A549 (cell line): Measurements from ENCODE around the gene CASK. TPM values are rescaled to one million over a fixed set of nuclear protein-coding genes. Genes with fewer than 3 reads are reported as not detected.

Experiments
- ATAC-seq, 2 experiments: fragments of 200-7000 bp in 1 of 2; fragments of >200 bp in 1 of 2; cut with Nextera tagmentation in 1 of 2; cut with Tn5 transposase in 1 of 2; 3 replicates each; pipeline versions ENCODE4 v1.8.0 to v1.9.1; 2018 to 2020; ENCODE audit warnings: mild to moderate bottlenecking in 1 of 2, moderate library complexity in 1 of 2
- CTCF ChIA-PET: fragments of 300-600 bp; sonication (Branson Sonifier 250); formaldehyde crosslinking; extraction: SDS; loops from one replicate; lab custom pipeline; 2021; ENCODE audit warnings: antibody characterized with exemption, inconsistent platforms; lab: Yijun Ruan, JAX
- POLR2A ChIA-PET: fragments of 350-600 bp; formaldehyde crosslinking; extraction: SDS; loops from one replicate; lab custom pipeline; 2021; ENCODE audit warnings: antibody characterized with exemption, inconsistent platforms; lab: Yijun Ruan, JAX
- DNase-seq, 2 experiments: peaks; one replicate each; pipeline versions ENCODE4 v3.0.0 to v3.0.0-alpha.2; 2011 to 2016; ENCODE audit warnings: low read depth in 1 of 2, low spot score in 1 of 2
- FAIRE-seq: peaks from 2 replicates; lab custom pipeline; 2011; peaks lifted over from hg19 to GRCh38; lab: Jason Lieb, UNC
- H3K27ac ChIP-seq, 2 experiments: fragments of >200 bp; sonication (Bioruptor Twin); formaldehyde crosslinking; 3 replicates each; pipeline ENCODE4 v1.5.1; 2016 to 2017
- H3K4me1 ChIP-seq: fragments of >200 bp; sonication (Bioruptor Twin); formaldehyde crosslinking; 3 replicates; pipeline ENCODE4 v1.6.1; 2016
- H3K4me2 ChIP-seq: fragments of >200 bp; sonication (Bioruptor Twin); formaldehyde crosslinking; 3 replicates; pipeline ENCODE4 v1.6.1; 2016
- H3K4me3 ChIP-seq: fragments of >200 bp; sonication (Bioruptor Twin); formaldehyde crosslinking; 3 replicates; pipeline ENCODE4 v1.5.1; 2016
- H3K9me3 ChIP-seq: fragments of >200 bp; sonication (Bioruptor Twin); formaldehyde crosslinking; 3 replicates; pipeline ENCODE4 v1.6.1; 2016
- CBX2 ChIP-seq: fragments of 200-600 bp; sonication (generic); IDR thresholded peaks from 2 replicates; pipeline ENCODE4 v1.6.1; 2016; ENCODE audit warnings: low read depth, mild to moderate bottlenecking, borderline replicate concordance
- CBX8 ChIP-seq: fragments of 200-600 bp; sonication (generic); IDR thresholded peaks from 2 replicates; pipeline ENCODE4 v1.6.1; 2016
- CHD2 ChIP-seq: fragments of 150-350 bp; IDR thresholded peaks from 2 replicates; pipeline ENCODE4 v1.6.1; 2014; ENCODE audit warnings: low read length; ENCODE audit not compliant: partially characterized antibody
- CHD4 ChIP-seq: fragments of 200-600 bp; sonication (generic); IDR thresholded peaks from 2 replicates; pipeline ENCODE4 v1.6.1; 2016; ENCODE audit warnings: antibody characterized with exemption, mild to moderate bottlenecking, borderline replicate concordance
- EHMT2 ChIP-seq: fragments of 200-600 bp; sonication (generic); IDR thresholded peaks from 2 replicates; pipeline ENCODE4 v1.6.1; 2016; ENCODE audit warnings: antibody characterized with exemption, low read depth, mild to moderate bottlenecking, moderate library complexity
- EP300 ChIP-seq, 2 experiments: fragments of >200 bp; sonication (Bioruptor Twin); formaldehyde crosslinking; IDR thresholded peaks; 2 replicates in 1 of 2; 3 replicates in 1 of 2; pipeline ENCODE4 v1.6.1; 2016 to 2017
- FOSB ChIP-seq: fragments of 250-450 bp; sonication (Bioruptor Pico); IDR thresholded peaks from 2 replicates; pipeline ENCODE4 v1.5.0; 2020; ENCODE audit warnings: mild to moderate bottlenecking, moderate library complexity
- FOSL2 ChIP-seq, 2 experiments: fragments of 450-650 bp in 1 of 2; fragments of >200 bp in 1 of 2; sonication (Bioruptor Twin) in 1 of 2; formaldehyde crosslinking; IDR thresholded peaks; 2 replicates each; pipeline versions ENCODE4 v1.5.0 to v1.6.1; 2016 to 2020; ENCODE audit warnings: mild to moderate bottlenecking in 1 of 2, moderate library complexity in 1 of 2
- GATA3 ChIP-seq: IDR thresholded peaks from 2 replicates; pipeline ENCODE4 v1.6.1; 2012; ENCODE audit warnings: borderline replicate concordance
- HDAC2 ChIP-seq: fragments of 200-600 bp; sonication (generic); IDR thresholded peaks from 2 replicates; pipeline ENCODE4 v1.6.1; 2016
- HOXA7 ChIP-seq: fragments of 250-450 bp; sonication (Bioruptor Pico); IDR thresholded peaks from 2 replicates; pipeline ENCODE4 v1.5.0; 2020; ENCODE audit warnings: mild to moderate bottlenecking, moderate library complexity
- HOXB13 ChIP-seq: fragments of 250-450 bp; sonication (Bioruptor Pico); IDR thresholded peaks from 2 replicates; pipeline ENCODE4 v1.5.0; 2020; ENCODE audit warnings: low read depth, mild to moderate bottlenecking, moderate library complexity
- JUNB ChIP-seq: fragments of >200 bp; sonication (Bioruptor Twin); formaldehyde crosslinking; IDR thresholded peaks from 2 replicates; pipeline ENCODE4 v1.6.1; 2016
- MAFK ChIP-seq: fragments of 450-650 bp; IDR thresholded peaks from 2 replicates; pipeline ENCODE4 v1.6.1; 2014; ENCODE audit not compliant: partially characterized antibody
- MAZ ChIP-seq: fragments of 150-350 bp; IDR thresholded peaks from 2 replicates; pipeline ENCODE4 v1.6.1; 2014; ENCODE audit warnings: antibody characterized with exemption, low read depth, low read length, borderline replicate concordance
- NFE2L2 ChIP-seq: fragments of 150-350 bp; conservative IDR thresholded peaks from 2 replicates; pipeline ENCODE4 v1.6.1; 2014; ENCODE audit warnings: low read length
- NPAS2 ChIP-seq: fragments of 250-450 bp; sonication (Bioruptor Pico); IDR thresholded peaks from 2 replicates; pipeline ENCODE4 v1.8.0; 2022; ENCODE audit warnings: mild to moderate bottlenecking, moderate library complexity, borderline replicate concordance
- NR3C1 ChIP-seq: fragments of >200 bp; sonication (Bioruptor Twin); formaldehyde crosslinking; IDR thresholded peaks from 3 replicates; pipeline ENCODE4 v1.6.1; 2017
- PHF8 ChIP-seq: fragments of 200-600 bp; sonication (generic); IDR thresholded peaks from 2 replicates; pipeline ENCODE4 v1.6.1; 2016; ENCODE audit warnings: low read depth, mild to moderate bottlenecking, antibody characterized with exemption, moderate library complexity, borderline replicate concordance
- POLR2A ChIP-seq: IDR thresholded peaks from 2 replicates; pipeline ENCODE4 v1.6.1; 2012; ENCODE audit warnings: mild to moderate bottlenecking, low read length
- RAD21 ChIP-seq, 2 experiments: fragments of >200 bp in 1 of 2; sonication (Bioruptor Twin) in 1 of 2; formaldehyde crosslinking in 1 of 2; IDR thresholded peaks in 1 of 2; conservative IDR thresholded peaks in 1 of 2; 2 replicates in 1 of 2; 3 replicates in 1 of 2; pipeline ENCODE4 v1.6.1; 2012 to 2018; ENCODE audit warnings: inconsistent platforms in 1 of 2
- RNF2 ChIP-seq: fragments of 200-600 bp; sonication (generic); IDR thresholded peaks from 2 replicates; pipeline ENCODE4 v1.6.1; 2016; ENCODE audit warnings: low read depth, mild to moderate bottlenecking, antibody characterized with exemption, moderate library complexity, borderline replicate concordance
- SREBF2 ChIP-seq: fragments of 450-650 bp; IDR thresholded peaks from 2 replicates; pipeline ENCODE4 v1.6.1; 2014; ENCODE audit warnings: mild to moderate bottlenecking, moderate library complexity
- ZFP36 ChIP-seq: fragments of 450-650 bp; IDR thresholded peaks from 2 replicates; pipeline ENCODE4 v1.6.1; 2014; ENCODE audit warnings: borderline replicate concordance; ENCODE audit not compliant: partially characterized antibody
- ZSCAN20 ChIP-seq: fragments of 250-450 bp; sonication (Bioruptor Pico); IDR thresholded peaks from 2 replicates; pipeline ENCODE4 v1.8.0; 2022; ENCODE audit warnings: mild to moderate bottlenecking, moderate library complexity
- WGBS: methylation state at CpG from one replicate; pipeline ENCODE4 v1.1.6; 2017; ENCODE audit errors: missing lambda C conversion rate; 5-methylcytosine and 5-hydroxymethylcytosine counted together
- polyA plus RNA-seq, 4 experiments: library from polyadenylated mRNA; depleted of rRNA in 3 of 4; stranded (reverse); fragments of >200 nt; fragmentation: RNase III in 1 of 4; extraction: RNeasy Plus Mini Kit Qiagen cat#74134 plus additional on column Dnase treatment in 1 of 4; gene quantifications; 2 replicates in 3 of 4; 3 replicates in 1 of 4; pipeline ENCODE4 v1.2.3, GENCODE V29; 2011 to 2017
- TF ChIP-seq, protein P1 (sequence below): fragments of >200 bp; sonication (Bioruptor Twin); formaldehyde crosslinking; IDR thresholded peaks from 2 replicates; pipeline ENCODE4 v1.6.1; 2016
- TF ChIP-seq, protein P2 (sequence below): fragments of >200 bp; sonication (Bioruptor Twin); formaldehyde crosslinking; IDR thresholded peaks from 3 replicates; pipeline ENCODE4 v1.5.1; 2016
- TF ChIP-seq, protein P3 (sequence below): fragments of 200-600 bp; sonication (generic); IDR thresholded peaks from 2 replicates; pipeline ENCODE4 v1.6.1; 2016; ENCODE audit warnings: antibody characterized with exemption, mild to moderate bottlenecking, moderate library complexity
- TF ChIP-seq, protein P4 (sequence below): fragments of >200 bp; sonication (Bioruptor Twin); formaldehyde crosslinking; IDR thresholded peaks from 3 replicates; pipeline ENCODE4 v1.6.1; 2016
- TF ChIP-seq, protein P5 (sequence below): IDR thresholded peaks from 2 replicates; pipeline ENCODE4 v1.6.1; 2012

The CASK gene
- polyA plus RNA-seq, 2 of the 4 experiments (the other 2 are of a cell fraction): 23.3 to 57.6 TPM

DNA sequence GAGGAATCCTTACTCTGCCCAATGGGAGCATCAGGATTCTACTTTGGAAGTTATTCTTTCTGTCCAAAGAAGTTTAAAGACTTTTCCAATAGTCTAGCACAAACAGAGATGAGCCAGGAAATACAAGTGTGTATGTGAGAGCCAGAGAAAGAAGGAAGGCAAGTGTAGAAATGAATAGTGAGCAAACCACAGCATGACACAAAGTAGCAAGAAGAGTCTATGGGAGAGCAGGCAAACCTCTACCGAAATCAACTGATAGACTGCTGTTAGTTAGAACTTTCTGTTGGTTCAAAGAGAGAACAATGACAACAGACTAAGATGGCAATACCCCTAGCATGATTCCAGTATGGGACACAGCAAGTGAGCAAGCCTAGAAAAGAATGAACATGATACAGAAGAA, 250.7 kb downstream of the CASK start:
- POLR2A ChIA-PET: no interaction called here
- WGBS: 90% methylated on average over 1 of the region's 1 CpG
- CTCF ChIA-PET: no interaction called here
- no peak overlapping the region for H3K4me2 ChIP-seq
- H3K9me3 ChIP-seq: no peaks in the 10 kb centered on the region
- no peak for FAIRE-seq
- no peak for ATAC-seq
- no peak overlapping the region for H3K27ac ChIP-seq
- no peak overlapping the region for H3K4me3 ChIP-seq
- H3K4me1 ChIP-seq: 0 out of 3 replicates have a peak, but pooled peaks cover 4% of the 10 kb centered on the region
- DNase-seq: no peak
- TF ChIP-seq FOSB (CRISPR knock-in tag): no peak
- TF ChIP-seq ZFP36: no peak
- TF ChIP-seq CBX8: no peak
- TF ChIP-seq, protein P1, sequence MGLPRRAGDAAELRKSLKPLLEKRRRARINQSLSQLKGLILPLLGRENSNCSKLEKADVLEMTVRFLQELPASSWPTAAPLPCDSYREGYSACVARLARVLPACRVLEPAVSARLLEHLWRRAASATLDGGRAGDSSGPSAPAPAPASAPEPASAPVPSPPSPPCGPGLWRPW: no peak
- TF ChIP-seq RNF2: no peak
- no peak for TF ChIP-seq CHD2
- no peak for TF ChIP-seq NPAS2 (CRISPR knock-in tag)
- TF ChIP-seq POLR2A: no peak
- TF ChIP-seq, protein P2, sequence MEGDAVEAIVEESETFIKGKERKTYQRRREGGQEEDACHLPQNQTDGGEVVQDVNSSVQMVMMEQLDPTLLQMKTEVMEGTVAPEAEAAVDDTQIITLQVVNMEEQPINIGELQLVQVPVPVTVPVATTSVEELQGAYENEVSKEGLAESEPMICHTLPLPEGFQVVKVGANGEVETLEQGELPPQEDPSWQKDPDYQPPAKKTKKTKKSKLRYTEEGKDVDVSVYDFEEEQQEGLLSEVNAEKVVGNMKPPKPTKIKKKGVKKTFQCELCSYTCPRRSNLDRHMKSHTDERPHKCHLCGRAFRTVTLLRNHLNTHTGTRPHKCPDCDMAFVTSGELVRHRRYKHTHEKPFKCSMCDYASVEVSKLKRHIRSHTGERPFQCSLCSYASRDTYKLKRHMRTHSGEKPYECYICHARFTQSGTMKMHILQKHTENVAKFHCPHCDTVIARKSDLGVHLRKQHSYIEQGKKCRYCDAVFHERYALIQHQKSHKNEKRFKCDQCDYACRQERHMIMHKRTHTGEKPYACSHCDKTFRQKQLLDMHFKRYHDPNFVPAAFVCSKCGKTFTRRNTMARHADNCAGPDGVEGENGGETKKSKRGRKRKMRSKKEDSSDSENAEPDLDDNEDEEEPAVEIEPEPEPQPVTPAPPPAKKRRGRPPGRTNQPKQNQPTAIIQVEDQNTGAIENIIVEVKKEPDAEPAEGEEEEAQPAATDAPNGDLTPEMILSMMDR: no peak
- TF ChIP-seq RAD21 (conservative IDR thresholded peaks at IDR 0.05 in 1 of 2, IDR thresholded peaks at IDR 0.05 in 1 of 2): no peak
- TF ChIP-seq HOXA7 (CRISPR knock-in tag): no peak
- TF ChIP-seq MAFK: no peak
- no peak for TF ChIP-seq GATA3
- no peak for TF ChIP-seq NR3C1
- TF ChIP-seq EHMT2: no peak
- no peak for TF ChIP-seq HOXB13 (CRISPR knock-in tag)
- TF ChIP-seq CHD4: no peak
- no peak for TF ChIP-seq PHF8

DNA sequence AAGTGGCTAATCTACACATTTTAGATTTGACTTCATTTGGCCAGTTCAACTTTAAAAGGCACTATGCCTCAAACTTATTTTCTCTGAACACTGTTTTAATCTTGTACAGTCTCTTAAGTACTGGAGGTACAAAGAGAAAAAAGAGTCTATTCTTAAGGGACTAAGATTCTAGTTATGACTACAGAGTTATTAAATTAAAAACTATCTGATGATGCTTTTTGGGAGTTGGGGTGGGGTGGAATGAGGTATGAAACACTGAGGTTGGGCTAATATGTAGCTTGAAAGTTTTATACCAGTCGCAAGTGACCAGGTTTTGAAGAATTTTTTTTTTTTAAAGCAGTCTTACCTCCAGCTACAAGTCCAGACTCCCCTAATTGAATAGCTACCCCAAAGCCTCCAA, 252.3 kb downstream of the CASK start:
- Histone ChIP-seq H3K4me3 (no peak overlapping the region), H3K4me2 (no peak overlapping the region), H3K4me1 (peaks cover 13% of the 10 kb centered on the region; the same call in 2 of the 3 replicates), H3K9me3 (no peaks in the 10 kb centered on the region), H3K27ac (no peak overlapping the region)
- FAIRE-seq: no peak
- ATAC-seq: no peak
- CTCF ChIA-PET: no interaction called here
- WGBS: 82% methylated on average over 1 of the region's 1 CpG
- TF ChIP-seq, protein P3, sequence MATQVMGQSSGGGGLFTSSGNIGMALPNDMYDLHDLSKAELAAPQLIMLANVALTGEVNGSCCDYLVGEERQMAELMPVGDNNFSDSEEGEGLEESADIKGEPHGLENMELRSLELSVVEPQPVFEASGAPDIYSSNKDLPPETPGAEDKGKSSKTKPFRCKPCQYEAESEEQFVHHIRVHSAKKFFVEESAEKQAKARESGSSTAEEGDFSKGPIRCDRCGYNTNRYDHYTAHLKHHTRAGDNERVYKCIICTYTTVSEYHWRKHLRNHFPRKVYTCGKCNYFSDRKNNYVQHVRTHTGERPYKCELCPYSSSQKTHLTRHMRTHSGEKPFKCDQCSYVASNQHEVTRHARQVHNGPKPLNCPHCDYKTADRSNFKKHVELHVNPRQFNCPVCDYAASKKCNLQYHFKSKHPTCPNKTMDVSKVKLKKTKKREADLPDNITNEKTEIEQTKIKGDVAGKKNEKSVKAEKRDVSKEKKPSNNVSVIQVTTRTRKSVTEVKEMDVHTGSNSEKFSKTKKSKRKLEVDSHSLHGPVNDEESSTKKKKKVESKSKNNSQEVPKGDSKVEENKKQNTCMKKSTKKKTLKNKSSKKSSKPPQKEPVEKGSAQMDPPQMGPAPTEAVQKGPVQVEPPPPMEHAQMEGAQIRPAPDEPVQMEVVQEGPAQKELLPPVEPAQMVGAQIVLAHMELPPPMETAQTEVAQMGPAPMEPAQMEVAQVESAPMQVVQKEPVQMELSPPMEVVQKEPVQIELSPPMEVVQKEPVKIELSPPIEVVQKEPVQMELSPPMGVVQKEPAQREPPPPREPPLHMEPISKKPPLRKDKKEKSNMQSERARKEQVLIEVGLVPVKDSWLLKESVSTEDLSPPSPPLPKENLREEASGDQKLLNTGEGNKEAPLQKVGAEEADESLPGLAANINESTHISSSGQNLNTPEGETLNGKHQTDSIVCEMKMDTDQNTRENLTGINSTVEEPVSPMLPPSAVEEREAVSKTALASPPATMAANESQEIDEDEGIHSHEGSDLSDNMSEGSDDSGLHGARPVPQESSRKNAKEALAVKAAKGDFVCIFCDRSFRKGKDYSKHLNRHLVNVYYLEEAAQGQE: no peak
- TF ChIP-seq MAZ: no peak
- TF ChIP-seq EP300 (IDR thresholded peaks at IDR 0.05): no peak
- no peak for TF ChIP-seq ZFP36
- no peak for TF ChIP-seq MAFK
- TF ChIP-seq FOSL2 (IDR thresholded peaks at IDR 0.05): no peak
- TF ChIP-seq FOSL2 (CRISPR knock-in tag; IDR thresholded peaks at IDR 0.05): no peak
- no peak for TF ChIP-seq ZSCAN20 (CRISPR knock-in tag)
- no peak for TF ChIP-seq SREBF2
- no peak for TF ChIP-seq RAD21 (conservative IDR thresholded peaks at IDR 0.05 in 1 of 2, IDR thresholded peaks at IDR 0.05 in 1 of 2)
- TF ChIP-seq, protein P4, sequence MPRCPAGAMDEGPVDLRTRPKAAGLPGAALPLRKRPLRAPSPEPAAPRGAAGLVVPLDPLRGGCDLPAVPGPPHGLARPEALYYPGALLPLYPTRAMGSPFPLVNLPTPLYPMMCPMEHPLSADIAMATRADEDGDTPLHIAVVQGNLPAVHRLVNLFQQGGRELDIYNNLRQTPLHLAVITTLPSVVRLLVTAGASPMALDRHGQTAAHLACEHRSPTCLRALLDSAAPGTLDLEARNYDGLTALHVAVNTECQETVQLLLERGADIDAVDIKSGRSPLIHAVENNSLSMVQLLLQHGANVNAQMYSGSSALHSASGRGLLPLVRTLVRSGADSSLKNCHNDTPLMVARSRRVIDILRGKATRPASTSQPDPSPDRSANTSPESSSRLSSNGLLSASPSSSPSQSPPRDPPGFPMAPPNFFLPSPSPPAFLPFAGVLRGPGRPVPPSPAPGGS: no peak
- no peak for TF ChIP-seq CBX2
- no peak for TF ChIP-seq NFE2L2
- TF ChIP-seq, protein P5, sequence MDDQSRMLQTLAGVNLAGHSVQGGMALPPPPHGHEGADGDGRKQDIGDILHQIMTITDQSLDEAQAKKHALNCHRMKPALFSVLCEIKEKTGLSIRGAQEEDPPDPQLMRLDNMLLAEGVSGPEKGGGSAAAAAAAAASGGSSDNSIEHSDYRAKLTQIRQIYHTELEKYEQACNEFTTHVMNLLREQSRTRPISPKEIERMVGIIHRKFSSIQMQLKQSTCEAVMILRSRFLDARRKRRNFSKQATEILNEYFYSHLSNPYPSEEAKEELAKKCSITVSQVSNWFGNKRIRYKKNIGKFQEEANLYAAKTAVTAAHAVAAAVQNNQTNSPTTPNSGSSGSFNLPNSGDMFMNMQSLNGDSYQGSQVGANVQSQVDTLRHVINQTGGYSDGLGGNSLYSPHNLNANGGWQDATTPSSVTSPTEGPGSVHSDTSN: no peak
- no peak for TF ChIP-seq PHF8
- TF ChIP-seq CHD2: no peak
- TF ChIP-seq, protein P1: no peak
- no peak for TF ChIP-seq HDAC2
- no peak for TF ChIP-seq JUNB
- POLR2A ChIA-PET: no interaction called here
- DNase-seq: no peak
